Neural cell (in vitro differentiated cells): ENCODE measurements around the gene RPL41. TPM values are rescaled to one million over a fixed set of nuclear protein-coding genes. Genes with fewer than 3 reads are reported as not detected.
A peak's percentile ranks its signal among the peaks of the same experiment; 100 is the strongest.

Experiments used
- H2AFZ ChIP-seq: fragments of 200-600, 300-800 bp; sonication (generic), shearing (Covaris generic); 2 replicates; pipeline ENCODE4 v1.6.0; 2014; ENCODE audit warnings: low read depth, mild to moderate bottlenecking, antibody characterized with exemption, low read length, moderate library complexity
- H3F3A ChIP-seq: fragments of 200-600 bp; shearing (Covaris generic); 2 replicates; pipeline ENCODE4 v1.6.1; 2016; ENCODE audit warnings: mild to moderate bottlenecking, moderate library complexity, mixed read lengths, antibody characterized with exemption, low read length; ENCODE audit not compliant: insufficient read depth, poor library complexity, severe bottlenecking
- H3K27ac ChIP-seq: fragments of 200-600, 300-800 bp; sonication (generic), shearing (Covaris generic); 2 replicates; pipeline ENCODE4 v1.5.1; 2014; ENCODE audit warnings: mild to moderate bottlenecking, low read length, moderate library complexity
- H3K27me3 ChIP-seq: fragments of 300-800, 200-600 bp; sonication (generic), shearing (Covaris generic); 2 replicates; pipeline ENCODE4 v1.6.0; 2014; ENCODE audit warnings: mild to moderate bottlenecking, low read depth, low read length, moderate library complexity; ENCODE audit not compliant: insufficient read depth
- H3K36me3 ChIP-seq: fragments of 300-800, 200-600 bp; sonication (generic), shearing (Covaris generic); 2 replicates; pipeline ENCODE4 v1.5.1; 2014; ENCODE audit warnings: mild to moderate bottlenecking, antibody characterized with exemption, low read length, moderate library complexity; ENCODE audit not compliant: insufficient read depth
- H3K4me2 ChIP-seq: fragments of 300-800, 200-600 bp; sonication (generic), shearing (Covaris generic); 2 replicates; pipeline ENCODE4 v1.6.0; 2014; ENCODE audit warnings: mild to moderate bottlenecking, low read length
- H3K4me3 ChIP-seq: fragments of 300-800, 200-600 bp; sonication (generic), shearing (Covaris generic); 2 replicates; pipeline ENCODE4 v1.5.1; 2014; ENCODE audit warnings: mild to moderate bottlenecking, low read length, moderate library complexity
- H3K79me2 ChIP-seq: fragments of 200-600 bp; shearing (Covaris generic); replicated peaks from 2 replicates; pipeline ENCODE4 v1.6.0; 2014; ENCODE audit warnings: mild to moderate bottlenecking, low read length, moderate library complexity; ENCODE audit not compliant: insufficient read depth
- H3K9ac ChIP-seq: fragments of 300-800, 200-600 bp; sonication (generic), shearing (Covaris generic); 2 replicates; pipeline ENCODE4 v1.6.1; 2016; ENCODE audit warnings: mild to moderate bottlenecking, low read length, mixed read lengths
- H3K9me2 ChIP-seq: fragments of 200-600 bp; shearing (Covaris generic); 2 replicates; pipeline ENCODE4 v1.6.1; 2016; ENCODE audit warnings: mild to moderate bottlenecking, low read length, mixed read lengths; ENCODE audit not compliant: insufficient read depth
- H3K9me3 ChIP-seq: fragments of 200-600, 300-800 bp; sonication (generic), shearing (Covaris generic); 2 replicates; pipeline ENCODE4 v1.6.1; 2016; ENCODE audit warnings: mild to moderate bottlenecking, mixed run types, low read length, moderate library complexity, mixed read lengths
- H4K20me1 ChIP-seq: fragments of 200-600 bp; shearing (Covaris generic); 2 replicates; pipeline ENCODE4 v1.6.1; 2016; ENCODE audit warnings: mild to moderate bottlenecking, mixed run types; ENCODE audit not compliant: insufficient read depth
- EP300 ChIP-seq: fragments of 450-650 bp; conservative IDR thresholded peaks from 2 replicates; pipeline ENCODE4 v1.6.1; 2014; ENCODE audit warnings: antibody characterized with exemption, mild to moderate bottlenecking, moderate library complexity; ENCODE audit not compliant: poor library complexity, severe bottlenecking
- EZH2 ChIP-seq: fragments of 200-600, 300-800 bp; shearing (Covaris generic), sonication (generic); IDR thresholded peaks from 2 replicates; pipeline ENCODE4 v1.6.1; 2014; ENCODE audit warnings: antibody characterized with exemption, low read length, borderline replicate concordance, mild to moderate bottlenecking; ENCODE audit not compliant: insufficient read depth, poor library complexity, severe bottlenecking
- MXI1 ChIP-seq: fragments of 450-650 bp; conservative IDR thresholded peaks from 2 replicates; pipeline ENCODE4 v1.6.1; 2014; ENCODE audit warnings: antibody characterized with exemption, mild to moderate bottlenecking; ENCODE audit not compliant: poor library complexity, severe bottlenecking
- POLR2AphosphoS5 ChIP-seq: IDR thresholded peaks from 2 replicates; pipeline ENCODE4 v1.6.1; 2012
- RAD21 ChIP-seq: fragments of 450-650 bp; conservative IDR thresholded peaks from 2 replicates; pipeline ENCODE4 v1.6.1; 2014; ENCODE audit warnings: antibody characterized with exemption, mild to moderate bottlenecking, moderate library complexity
- SMC3 ChIP-seq: fragments of 450-650 bp; conservative IDR thresholded peaks from 2 replicates; pipeline ENCODE4 v1.6.1; 2014; ENCODE audit warnings: antibody characterized with exemption, mild to moderate bottlenecking, moderate library complexity; ENCODE audit not compliant: poor library complexity
- TAF1 ChIP-seq: IDR thresholded peaks from 2 replicates; pipeline ENCODE4 v1.6.1; 2012; ENCODE audit warnings: low read depth
- polyA plus RNA-seq: library from polyadenylated mRNA; depleted of rRNA; stranded (reverse); fragments of >200 nt; gene quantifications from 2 replicates; pipeline ENCODE4 v1.2.3, GENCODE V29; 2014
- TF ChIP-seq, protein P1 (sequence below): fragments of 450-650 bp; IDR thresholded peaks from 2 replicates; pipeline ENCODE4 v1.5.1; 2014; ENCODE audit warnings: antibody characterized with exemption, mild to moderate bottlenecking, moderate library complexity; ENCODE audit not compliant: poor library complexity, severe bottlenecking
- TF ChIP-seq, protein P2 (sequence below): IDR thresholded peaks from 2 replicates; pipeline ENCODE4 v1.6.1; 2012; ENCODE audit warnings: borderline replicate concordance

RPL41 gene
- polyA plus RNA-seq, 1 donor from 2014 or later: 2,186 TPM

DNA sequence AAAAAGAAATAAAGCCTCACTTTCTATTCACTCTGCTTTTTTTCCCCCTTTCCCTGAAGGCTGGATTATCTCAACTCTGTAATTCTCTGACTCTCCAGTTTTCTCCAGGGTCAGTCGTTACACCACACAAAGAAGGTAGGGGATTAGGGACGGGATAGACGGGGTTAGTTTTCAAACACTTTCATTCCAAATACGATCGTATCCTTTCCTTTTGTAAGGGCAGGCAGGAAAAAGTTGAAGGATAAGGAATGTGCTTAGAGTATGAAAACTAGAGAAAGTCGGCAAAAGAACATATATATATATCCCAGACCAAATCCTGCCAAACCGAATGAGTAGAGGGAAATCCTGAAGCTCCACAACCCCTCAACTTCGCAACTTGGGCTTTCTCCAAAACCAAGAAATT lies 11.1 kb downstream of the RPL41 start:
- Histone ChIP-seq H3K27ac (no peak overlapping the region), H3F3A (no peaks in the 10 kb centered on the region), H3K79me2 (no peaks in the 10 kb centered on the region), H3K36me3 (no peaks in the 10 kb centered on the region), H2AFZ (no peak overlapping the region), H3K4me3 (peak overlapping the region; percentile 76), H4K20me1 (no peaks in the 10 kb centered on the region), H3K9me3 (no peaks in the 10 kb centered on the region), H3K4me2 (peak overlapping the region; percentile 70), H3K9ac (peak overlapping the region; percentile 19), H3K27me3 (no peaks in the 10 kb centered on the region), H3K9me2 (no peaks in the 10 kb centered on the region)
- no peak for TF ChIP-seq MXI1
- TF ChIP-seq, protein P1, sequence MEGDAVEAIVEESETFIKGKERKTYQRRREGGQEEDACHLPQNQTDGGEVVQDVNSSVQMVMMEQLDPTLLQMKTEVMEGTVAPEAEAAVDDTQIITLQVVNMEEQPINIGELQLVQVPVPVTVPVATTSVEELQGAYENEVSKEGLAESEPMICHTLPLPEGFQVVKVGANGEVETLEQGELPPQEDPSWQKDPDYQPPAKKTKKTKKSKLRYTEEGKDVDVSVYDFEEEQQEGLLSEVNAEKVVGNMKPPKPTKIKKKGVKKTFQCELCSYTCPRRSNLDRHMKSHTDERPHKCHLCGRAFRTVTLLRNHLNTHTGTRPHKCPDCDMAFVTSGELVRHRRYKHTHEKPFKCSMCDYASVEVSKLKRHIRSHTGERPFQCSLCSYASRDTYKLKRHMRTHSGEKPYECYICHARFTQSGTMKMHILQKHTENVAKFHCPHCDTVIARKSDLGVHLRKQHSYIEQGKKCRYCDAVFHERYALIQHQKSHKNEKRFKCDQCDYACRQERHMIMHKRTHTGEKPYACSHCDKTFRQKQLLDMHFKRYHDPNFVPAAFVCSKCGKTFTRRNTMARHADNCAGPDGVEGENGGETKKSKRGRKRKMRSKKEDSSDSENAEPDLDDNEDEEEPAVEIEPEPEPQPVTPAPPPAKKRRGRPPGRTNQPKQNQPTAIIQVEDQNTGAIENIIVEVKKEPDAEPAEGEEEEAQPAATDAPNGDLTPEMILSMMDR: no peak
- no peak for TF ChIP-seq EP300
- no peak for TF ChIP-seq TAF1
- TF ChIP-seq POLR2AphosphoS5: no peak
- TF ChIP-seq SMC3: no peak
- TF ChIP-seq EZH2: no peak
- TF ChIP-seq, protein P2, sequence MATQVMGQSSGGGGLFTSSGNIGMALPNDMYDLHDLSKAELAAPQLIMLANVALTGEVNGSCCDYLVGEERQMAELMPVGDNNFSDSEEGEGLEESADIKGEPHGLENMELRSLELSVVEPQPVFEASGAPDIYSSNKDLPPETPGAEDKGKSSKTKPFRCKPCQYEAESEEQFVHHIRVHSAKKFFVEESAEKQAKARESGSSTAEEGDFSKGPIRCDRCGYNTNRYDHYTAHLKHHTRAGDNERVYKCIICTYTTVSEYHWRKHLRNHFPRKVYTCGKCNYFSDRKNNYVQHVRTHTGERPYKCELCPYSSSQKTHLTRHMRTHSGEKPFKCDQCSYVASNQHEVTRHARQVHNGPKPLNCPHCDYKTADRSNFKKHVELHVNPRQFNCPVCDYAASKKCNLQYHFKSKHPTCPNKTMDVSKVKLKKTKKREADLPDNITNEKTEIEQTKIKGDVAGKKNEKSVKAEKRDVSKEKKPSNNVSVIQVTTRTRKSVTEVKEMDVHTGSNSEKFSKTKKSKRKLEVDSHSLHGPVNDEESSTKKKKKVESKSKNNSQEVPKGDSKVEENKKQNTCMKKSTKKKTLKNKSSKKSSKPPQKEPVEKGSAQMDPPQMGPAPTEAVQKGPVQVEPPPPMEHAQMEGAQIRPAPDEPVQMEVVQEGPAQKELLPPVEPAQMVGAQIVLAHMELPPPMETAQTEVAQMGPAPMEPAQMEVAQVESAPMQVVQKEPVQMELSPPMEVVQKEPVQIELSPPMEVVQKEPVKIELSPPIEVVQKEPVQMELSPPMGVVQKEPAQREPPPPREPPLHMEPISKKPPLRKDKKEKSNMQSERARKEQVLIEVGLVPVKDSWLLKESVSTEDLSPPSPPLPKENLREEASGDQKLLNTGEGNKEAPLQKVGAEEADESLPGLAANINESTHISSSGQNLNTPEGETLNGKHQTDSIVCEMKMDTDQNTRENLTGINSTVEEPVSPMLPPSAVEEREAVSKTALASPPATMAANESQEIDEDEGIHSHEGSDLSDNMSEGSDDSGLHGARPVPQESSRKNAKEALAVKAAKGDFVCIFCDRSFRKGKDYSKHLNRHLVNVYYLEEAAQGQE: no peak
- no peak for TF ChIP-seq RAD21

DNA sequence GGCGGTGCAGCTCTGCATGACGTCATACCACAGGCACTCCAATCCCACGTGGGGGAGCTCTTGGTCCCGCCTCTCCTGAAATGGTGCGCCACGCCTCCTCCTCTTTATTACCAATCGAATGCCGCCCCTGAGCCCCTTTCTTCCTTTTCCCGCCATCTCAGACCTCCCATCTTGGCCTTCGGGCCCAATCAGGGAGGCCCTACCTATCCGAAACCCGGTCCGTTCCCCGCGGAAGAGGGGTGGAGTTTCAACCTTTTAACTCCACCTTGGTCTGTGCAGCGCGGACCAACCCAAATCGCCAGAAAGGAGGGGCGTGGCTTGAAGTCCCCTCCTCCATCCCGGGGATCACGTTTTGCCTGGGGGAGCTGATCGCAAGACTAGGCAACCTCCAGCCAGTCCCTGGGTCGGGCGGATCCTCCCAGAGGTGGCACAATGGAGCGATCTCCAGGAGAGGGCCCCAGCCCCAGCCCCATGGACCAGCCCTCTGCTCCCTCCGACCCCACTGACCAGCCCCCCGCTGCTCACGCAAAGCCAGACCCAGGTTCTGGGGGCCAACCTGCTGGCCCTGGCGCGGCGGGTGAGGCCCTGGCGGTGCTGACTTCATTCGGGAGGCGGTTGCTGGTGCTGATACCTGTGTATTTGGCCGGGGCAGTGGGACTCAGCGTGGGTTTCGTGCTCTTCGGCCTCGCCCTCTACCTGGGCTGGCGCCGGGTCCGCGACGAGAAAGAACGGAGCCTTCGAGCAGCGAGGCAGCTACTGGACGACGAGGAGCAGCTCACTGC lies 11.6 kb downstream of the RPL41 start, which contains the start of gene ESYT1:
ESYT1 (plus strand) TSS at position 380 of the 782 bp plus-strand sequence; CDS start at position 433, 53 bp downstream.
- TF ChIP-seq, protein P2: peak; percentile 72
- TF ChIP-seq POLR2AphosphoS5 (peak; percentile 81), RAD21 (peak; percentile 14), EP300 (peak; percentile 10), EZH2 (no peak), MXI1 (peak; percentile 73), TAF1 (no peak)
- TF ChIP-seq, protein P1: no peak
- Histone ChIP-seq H3K27me3 (no peaks in the 10 kb centered on the region), H3K9me3 (no peaks in the 10 kb centered on the region), H3K4me2 (peak within 1 kb of the TSS; percentile 74), H3K27ac (peak within 1 kb of the TSS; percentile 57), H3K79me2 (no peaks in the 10 kb centered on the region), H4K20me1 (no peaks in the 10 kb centered on the region), H3K4me3 (peak within 1 kb of the TSS; percentile 76), H2AFZ (peak within 1 kb of the TSS; percentile 59), H3K36me3 (no peaks in the 10 kb centered on the region), H3K9ac (peak within 1 kb of the TSS; percentile 80), H3F3A (no peaks in the 10 kb centered on the region), H3K9me2 (no peaks in the 10 kb centered on the region)
